K562 (cell line): ENCODE results near the gene CHN1. TPM values are rescaled to one million over a fixed set of nuclear protein-coding genes. Genes with fewer than 3 reads are reported as not detected.

Experiments used
- ATAC-seq: fragments of 200-7000 bp; cut with Tn5 transposase; 3 replicates; pipeline ENCODE4 v1.9.1; 2020; ENCODE audit warnings: moderate library complexity
- BruUV-seq: library from RNA; stranded (reverse); fragments of 400-500 nt; replicated peaks from 2 replicates; lab custom pipeline; 2021; lab: Mats Ljungman, UMichigan
- CTCF ChIA-PET: fragments of 300-600 bp; formaldehyde crosslinking; extraction: SDS; loops from one replicate; lab custom pipeline; 2021; ENCODE audit warnings: low intra/inter-chr PET ratio; lab: Yijun Ruan, JAX
- POLR2A ChIA-PET: fragments of 300-600, 350-650 bp; sonication (Branson Sonifier 250); formaldehyde crosslinking; extraction: SDS; loops from one replicate; lab custom pipeline; 2021; ENCODE audit warnings: antibody characterized with exemption, inconsistent platforms; lab: Yijun Ruan, JAX
- DNase-seq, 4 experiments: peaks; one replicate each; pipeline versions ENCODE4 v3.0.0 to v3.0.0-alpha.2; 2011 to 2018; ENCODE audit warnings: low spot score in 3 of 4, mixed read lengths in 3 of 4; ENCODE audit errors: extremely low read depth in 1 of 4
- FAIRE-seq: peaks from 2 replicates; lab custom pipeline; 2011; peaks lifted over from hg19 to GRCh38; lab: Jason Lieb, UNC
- H2AFZ ChIP-seq: 2 replicates; pipeline ENCODE4 v1.6.0; 2011; ENCODE audit warnings: low read depth, low read length, control low read depth, inconsistent platforms
- H3K27ac ChIP-seq: fragments of 200-600 bp; 3 replicates; pipeline ENCODE4 v1.8.0; 2011; ENCODE audit warnings: low read depth, mild to moderate bottlenecking, control low read depth, inconsistent platforms, low read length, moderate library complexity, mixed read lengths; ENCODE audit errors: extremely low read depth
- H3K27me3 ChIP-seq, 2 experiments: fragments of 300-600 bp in 1 of 2; 2 replicates in 1 of 2; 3 replicates in 1 of 2; pipeline versions ENCODE4 v1.6.0 to v1.8.0; 2011; ENCODE audit warnings: inconsistent platforms in 2 of 2, low read length in 2 of 2, mild to moderate bottlenecking in 1 of 2, mixed read lengths in 1 of 2, moderate library complexity in 1 of 2; ENCODE audit not compliant: control insufficient read depth in 2 of 2, insufficient read depth in 2 of 2
- H3K36me3 ChIP-seq: fragments of 300-600 bp; 3 replicates; pipeline ENCODE4 v1.8.0; 2011; ENCODE audit warnings: mild to moderate bottlenecking, low read length, inconsistent platforms; ENCODE audit not compliant: control insufficient read depth, insufficient read depth
- H3K4me1 ChIP-seq, 2 experiments: fragments of 200-600 bp in 1 of 2; replicated peaks in 1 of 2; 2 replicates in 1 of 2; 3 replicates in 1 of 2; pipeline versions ENCODE4 v1.5.1 to v1.8.0; 2011; ENCODE audit warnings: inconsistent platforms in 2 of 2, low read length in 2 of 2, mild to moderate bottlenecking in 1 of 2, mixed read lengths in 1 of 2, moderate library complexity in 1 of 2; ENCODE audit not compliant: control insufficient read depth in 2 of 2, insufficient read depth in 2 of 2
- H3K4me2 ChIP-seq: 2 replicates; pipeline ENCODE4 v1.6.1; 2011; ENCODE audit warnings: low read length, control low read depth, inconsistent platforms, mixed read lengths; ENCODE audit not compliant: insufficient read depth
- H3K4me3 ChIP-seq: fragments of 200-600 bp; sonication (generic), shearing (Covaris generic); 2 replicates; pipeline ENCODE4 v1.5.1; 2016; ENCODE audit warnings: control low read depth, inconsistent platforms
- H3K79me2 ChIP-seq: fragments of 200-600 bp; 3 replicates; pipeline ENCODE4 v1.8.0; 2011; ENCODE audit warnings: low read length, inconsistent platforms; ENCODE audit not compliant: control insufficient read depth, insufficient read depth
- H3K9ac ChIP-seq, 2 experiments: 2 replicates each; pipeline versions ENCODE4 v1.6.0 to v1.6.1; 2011; ENCODE audit warnings: low read depth in 2 of 2, low read length in 2 of 2, control low read depth in 1 of 2, inconsistent platforms in 1 of 2, mild to moderate bottlenecking in 1 of 2, mixed read lengths in 1 of 2; ENCODE audit not compliant: insufficient read depth in 1 of 2
- H3K9me1 ChIP-seq: one replicate; pipeline ENCODE4 v1.6.0; 2011; ENCODE audit warnings: inconsistent platforms, mild to moderate bottlenecking, low read length, moderate library complexity; ENCODE audit not compliant: control insufficient read depth, insufficient read depth
- H3K9me3 ChIP-seq: replicated peaks from 2 replicates; pipeline ENCODE4 v1.5.1; 2011; ENCODE audit warnings: low read depth, low read length, inconsistent platforms; ENCODE audit not compliant: control insufficient read depth, insufficient read depth
- H4K20me1 ChIP-seq: replicated peaks from 2 replicates; pipeline ENCODE4 v1.6.1; 2011; ENCODE audit warnings: low read length, inconsistent platforms, mixed read lengths; ENCODE audit not compliant: control insufficient read depth, insufficient read depth
- GTF2A2 ChIP-seq: IDR thresholded peaks from 2 replicates; pipeline ENCODE4 v1.6.1; 2016; ENCODE audit warnings: mild to moderate bottlenecking, missing genetic modification characterization, missing compliant biosample characterization
- MAZ ChIP-seq, 2 experiments: fragments of 450-650 bp in 1 of 2; sonication (generic) in 1 of 2; formaldehyde crosslinking; IDR thresholded peaks in 1 of 2; conservative IDR thresholded peaks in 1 of 2; 2 replicates each; pipeline versions ENCODE4 v1.4.0 to v1.5.0; 2020; ENCODE audit warnings: mild to moderate bottlenecking in 1 of 2, missing genetic modification reagents in 1 of 2
- SMARCE1 ChIP-seq: fragments of 450-650 bp; IDR thresholded peaks from 2 replicates; pipeline ENCODE4 v1.7.1; 2016; ENCODE audit warnings: mild to moderate bottlenecking
- SRSF9 ChIP-seq: fragments of 200-400 bp; formaldehyde crosslinking; IDR thresholded peaks from 2 replicates; pipeline ENCODE4 v1.6.1; 2017; ENCODE audit warnings: low read depth, low read length, borderline replicate concordance
- TCF7 ChIP-seq: sonication (generic); IDR thresholded peaks from 2 replicates; pipeline ENCODE4 v1.6.1; 2016; ENCODE audit warnings: antibody characterized with exemption, borderline replicate concordance
- ZEB2 ChIP-seq: fragments of 450-650 bp; IDR thresholded peaks from 2 replicates; pipeline ENCODE4 v1.6.1; 2016
- ZNF212 ChIP-seq: fragments of 450-650 bp; formaldehyde crosslinking; IDR thresholded peaks from 2 replicates; pipeline ENCODE4 v1.4.0; 2020; ENCODE audit warnings: mild to moderate bottlenecking
- ZNF253 ChIP-seq: fragments of 250-450 bp; sonication (Bioruptor Pico); conservative IDR thresholded peaks from 2 replicates; pipeline ENCODE4 v1.6.1; 2021; ENCODE audit warnings: mild to moderate bottlenecking
- WGBS: fragments of 100-300 bp; shearing (Covaris generic); methylation state at CpG from one replicate; pipeline ENCODE4 v1.1.6; 2016; ENCODE audit warnings: low coverage, mixed read lengths; ENCODE audit not compliant: insufficient coverage; ENCODE audit errors: missing lambda C conversion rate; 5-methylcytosine and 5-hydroxymethylcytosine counted together
- in situ Hi-C: fragments of 300-500 bp; cut with MboI; formaldehyde crosslinking; loops from 4 replicates; pipeline ENCODE4 v1.15.0; 2018; ENCODE audit warnings: inconsistent platforms, mixed read lengths
- intact Hi-C: fragments of 100-400 bp; cut with micrococcal nuclease; formaldehyde crosslinking; loops from 2 replicates; pipeline ENCODE4 v1.14.2; 2022
- polyA plus RNA-seq, 8 experiments: library from polyadenylated mRNA; depleted of rRNA in 4 of 8; stranded (reverse) in 5 of 8; unstranded in 3 of 8; fragments of >200 nt; fragmentation: Nextera tagmentation in 2 of 8; fragmentation: Illumina TruSeq in 1 of 8; extraction: Ambion mirVana in 2 of 8; extraction: Trizol in 1 of 8; gene quantifications; 2 replicates each; pipeline versions ENCODE4 v1.2.1 to v1.2.3, GENCODE V29; 2011 to 2014; ENCODE audit warnings: inconsistent platforms in 1 of 8, missing spikeins in 1 of 8
- total RNA-seq, 7 experiments: library from RNA; depleted of rRNA in 6 of 7; stranded (reverse); fragments of >200 nt in 6 of 7; fragmentation: Illumina TruSeq in 2 of 7; extraction: Trizol in 2 of 7; gene quantifications; 2 replicates each; pipeline versions ENCODE4 v1.2.1 to v1.2.3, GENCODE V29; 2011 to 2021; ENCODE audit warnings: low replicate concordance in 1 of 7
- TF ChIP-seq, protein P1 (sequence below): fragments of 250-450 bp; sonication (Bioruptor Pico); IDR thresholded peaks from 2 replicates; pipeline ENCODE4 v1.8.0; 2021; ENCODE audit warnings: borderline replicate concordance, mild to moderate bottlenecking, moderate library complexity; ENCODE audit not compliant: poor library complexity, severe bottlenecking
- TF ChIP-seq, protein P2 (sequence below): sonication (generic); formaldehyde crosslinking; IDR thresholded peaks from 2 replicates; pipeline ENCODE4 v1.8.1; 2023; ENCODE audit warnings: missing genetic modification reagents, mild to moderate bottlenecking, borderline replicate concordance

CHN1 gene
- total and polyA plus RNA-seq, 9 of the 15 experiments (the other 6 are each of a cell fraction or from before 2014, with no cell fraction given), result 0.17 to 2.0 (median 0.87) TPM

DNA sequence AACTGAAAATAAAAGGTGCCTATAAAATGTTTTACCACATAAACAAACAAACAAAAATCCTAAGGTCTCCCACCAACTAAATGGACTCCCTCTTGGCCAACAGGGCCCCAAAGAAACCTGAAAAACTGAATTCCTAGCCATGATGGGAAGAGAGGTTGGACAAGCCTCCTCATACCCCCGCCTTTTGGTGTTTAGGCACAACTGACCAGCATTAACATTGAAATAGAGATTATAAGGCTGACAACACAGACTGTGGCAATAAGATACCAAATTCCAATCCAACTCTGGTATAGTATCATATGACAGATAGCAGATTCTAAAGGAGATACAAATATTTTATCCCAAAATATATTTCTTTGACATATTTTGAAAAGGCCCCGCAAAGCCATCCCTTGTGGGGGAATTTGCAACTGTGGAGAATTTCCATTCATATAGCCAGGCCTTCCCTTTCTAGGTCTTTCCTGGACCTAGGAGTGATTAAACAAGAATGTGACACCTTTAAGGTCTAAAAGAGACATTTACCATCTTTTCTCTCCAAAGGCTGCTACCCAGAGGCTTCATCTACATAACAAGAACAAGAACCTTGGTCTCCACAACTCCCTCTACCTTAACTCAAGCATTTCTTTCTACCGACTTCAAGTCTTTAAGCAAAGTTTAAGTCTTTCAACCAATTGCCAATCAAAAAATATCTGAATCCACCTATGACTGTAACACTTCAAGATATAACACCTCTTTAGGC, 80.0 kb downstream of the CHN1 start:
- H3K27me3 ChIP-seq, result peaks cover 0 to 2% of the 10 kb centered on the region in 2 experiments; a peak in 3 of 5 replicates
- ChIA-PET POLR2A (interaction anchor here (1.0 kb wide), 1 partner anchor 10 kb away, joined by 5 read pairs; no protein-coding TSS in a partner anchor), CTCF (no interaction called here)
- no peaks in the 10 kb centered on the region for H3K79me2 ChIP-seq
- 7% methylated on average over 3 of the region's 3 CpGs for WGBS
- no peaks in the 10 kb centered on the region for H3K9me3 ChIP-seq
- no peak for DNase-seq
- BruUV-seq, result no TSS peak
- no peaks in the 10 kb centered on the region for H3K4me1 ChIP-seq
- intact Hi-C loops (no loop called here), in situ Hi-C loops (no loop called here)
- H3K9me1 ChIP-seq, result no peaks in the 10 kb centered on the region
- H3K4me3 ChIP-seq, result no peak overlapping the region
- no peak for TF ChIP-seq SRSF9
- TF ChIP-seq ZEB2, result no peak
- no peak for TF ChIP-seq GTF2A2 (tag)
- TF ChIP-seq ZNF253 (CRISPR knock-in tag), result no peak
- no peak overlapping the region for H3K27ac ChIP-seq
- FAIRE-seq, result no peak
- H2AFZ ChIP-seq, result no peak overlapping the region
- H3K9ac ChIP-seq, result no peak overlapping the region
- H3K4me2 ChIP-seq, result no peak overlapping the region
- no peaks in the 10 kb centered on the region for H3K36me3 ChIP-seq
- no peaks in the 10 kb centered on the region for H4K20me1 ChIP-seq
- ATAC-seq, result no peak

DNA sequence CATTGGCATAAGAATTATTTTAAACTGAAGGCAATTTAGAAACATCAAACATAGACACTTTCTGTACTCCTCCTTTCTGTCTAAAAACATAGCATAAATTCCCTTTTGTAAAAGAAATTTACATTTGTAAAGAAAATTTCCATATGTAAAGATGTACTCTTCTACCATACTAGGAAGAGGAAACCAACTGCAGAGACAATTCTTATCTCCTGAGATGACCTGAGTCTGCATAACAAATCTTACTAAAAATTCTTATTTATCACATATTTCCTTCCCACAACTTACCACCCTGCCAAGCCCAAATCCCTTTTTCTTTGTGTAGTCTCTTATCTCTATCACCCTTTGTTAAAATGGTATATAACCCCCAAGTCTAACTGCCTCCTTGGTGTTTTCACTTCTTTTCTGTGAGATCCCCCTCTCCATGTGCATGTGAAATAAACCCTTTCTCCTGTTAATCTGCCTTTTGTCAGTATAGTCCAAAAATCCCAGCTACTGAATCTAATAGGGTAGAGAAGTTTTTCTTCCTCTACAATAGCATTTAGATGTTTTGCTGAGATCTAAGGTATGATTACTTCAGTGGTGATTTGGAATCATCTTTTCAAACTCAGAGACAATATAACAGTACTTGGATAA, 81.0 kb downstream of the CHN1 start:
- Histone ChIP-seq H3K27me3 (no peaks in the 10 kb centered on the region; a peak in 1 of 5 replicates), H3K9me3 (no peaks in the 10 kb centered on the region), H3K9ac (no peak overlapping the region), H3K4me1 (no peaks in the 10 kb centered on the region), H3K4me3 (no peak overlapping the region), H3K9me1 (no peaks in the 10 kb centered on the region), H3K4me2 (no peak overlapping the region), H3K27ac (no peak overlapping the region), H2AFZ (no peak overlapping the region), H3K79me2 (no peaks in the 10 kb centered on the region), H3K36me3 (no peaks in the 10 kb centered on the region), H4K20me1 (no peaks in the 10 kb centered on the region)
- no peak for ATAC-seq
- CTCF ChIA-PET, result no interaction called here
- POLR2A ChIA-PET, result no interaction called here
- no peak for DNase-seq
- in situ Hi-C loops (no loop called here), intact Hi-C loops (no loop called here)
- no TSS peak for BruUV-seq
- FAIRE-seq, result no peak
- TF ChIP-seq, protein P1, sequence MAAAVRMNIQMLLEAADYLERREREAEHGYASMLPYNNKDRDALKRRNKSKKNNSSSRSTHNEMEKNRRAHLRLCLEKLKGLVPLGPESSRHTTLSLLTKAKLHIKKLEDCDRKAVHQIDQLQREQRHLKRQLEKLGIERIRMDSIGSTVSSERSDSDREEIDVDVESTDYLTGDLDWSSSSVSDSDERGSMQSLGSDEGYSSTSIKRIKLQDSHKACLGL (CRISPR knock-in tag), result no peak
- TF ChIP-seq SMARCE1 (no peak), TCF7 (no peak), ZNF212 (CRISPR knock-in tag) (no peak), MAZ (CRISPR knock-in tag; conservative IDR thresholded peaks at IDR 0.05 in 1 of 2, IDR thresholded peaks at IDR 0.05 in 1 of 2) (no peak)
- TF ChIP-seq, protein P2, sequence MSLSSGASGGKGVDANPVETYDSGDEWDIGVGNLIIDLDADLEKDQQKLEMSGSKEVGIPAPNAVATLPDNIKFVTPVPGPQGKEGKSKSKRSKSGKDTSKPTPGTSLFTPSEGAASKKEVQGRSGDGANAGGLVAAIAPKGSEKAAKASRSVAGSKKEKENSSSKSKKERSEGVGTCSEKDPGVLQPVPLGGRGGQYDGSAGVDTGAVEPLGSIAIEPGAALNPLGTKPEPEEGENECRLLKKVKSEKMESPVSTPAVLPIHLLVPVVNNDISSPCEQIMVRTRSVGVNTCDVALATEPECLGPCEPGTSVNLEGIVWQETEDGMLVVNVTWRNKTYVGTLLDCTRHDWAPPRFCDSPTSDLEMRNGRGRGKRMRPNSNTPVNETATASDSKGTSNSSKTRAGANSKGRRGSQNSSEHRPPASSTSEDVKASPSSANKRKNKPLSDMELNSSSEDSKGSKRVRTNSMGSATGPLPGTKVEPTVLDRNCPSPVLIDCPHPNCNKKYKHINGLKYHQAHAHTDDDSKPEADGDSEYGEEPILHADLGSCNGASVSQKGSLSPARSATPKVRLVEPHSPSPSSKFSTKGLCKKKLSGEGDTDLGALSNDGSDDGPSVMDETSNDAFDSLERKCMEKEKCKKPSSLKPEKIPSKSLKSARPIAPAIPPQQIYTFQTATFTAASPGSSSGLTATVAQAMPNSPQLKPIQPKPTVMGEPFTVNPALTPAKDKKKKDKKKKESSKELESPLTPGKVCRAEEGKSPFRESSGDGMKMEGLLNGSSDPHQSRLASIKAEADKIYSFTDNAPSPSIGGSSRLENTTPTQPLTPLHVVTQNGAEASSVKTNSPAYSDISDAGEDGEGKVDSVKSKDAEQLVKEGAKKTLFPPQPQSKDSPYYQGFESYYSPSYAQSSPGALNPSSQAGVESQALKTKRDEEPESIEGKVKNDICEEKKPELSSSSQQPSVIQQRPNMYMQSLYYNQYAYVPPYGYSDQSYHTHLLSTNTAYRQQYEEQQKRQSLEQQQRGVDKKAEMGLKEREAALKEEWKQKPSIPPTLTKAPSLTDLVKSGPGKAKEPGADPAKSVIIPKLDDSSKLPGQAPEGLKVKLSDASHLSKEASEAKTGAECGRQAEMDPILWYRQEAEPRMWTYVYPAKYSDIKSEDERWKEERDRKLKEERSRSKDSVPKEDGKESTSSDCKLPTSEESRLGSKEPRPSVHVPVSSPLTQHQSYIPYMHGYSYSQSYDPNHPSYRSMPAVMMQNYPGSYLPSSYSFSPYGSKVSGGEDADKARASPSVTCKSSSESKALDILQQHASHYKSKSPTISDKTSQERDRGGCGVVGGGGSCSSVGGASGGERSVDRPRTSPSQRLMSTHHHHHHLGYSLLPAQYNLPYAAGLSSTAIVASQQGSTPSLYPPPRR (CRISPR knock-in tag), result no peak
